ENCODE data around the gene ADGRD2. TPM values are rescaled to one million over a fixed set of nuclear protein-coding genes. Genes with fewer than 3 reads are reported as not detected.

The ADGRD2 gene
- total and polyA plus RNA-seq, 2 of the 13 experiments (the other 11 are each of a cell fraction or from before 2014, with no cell fraction given): not detected

DNA sequence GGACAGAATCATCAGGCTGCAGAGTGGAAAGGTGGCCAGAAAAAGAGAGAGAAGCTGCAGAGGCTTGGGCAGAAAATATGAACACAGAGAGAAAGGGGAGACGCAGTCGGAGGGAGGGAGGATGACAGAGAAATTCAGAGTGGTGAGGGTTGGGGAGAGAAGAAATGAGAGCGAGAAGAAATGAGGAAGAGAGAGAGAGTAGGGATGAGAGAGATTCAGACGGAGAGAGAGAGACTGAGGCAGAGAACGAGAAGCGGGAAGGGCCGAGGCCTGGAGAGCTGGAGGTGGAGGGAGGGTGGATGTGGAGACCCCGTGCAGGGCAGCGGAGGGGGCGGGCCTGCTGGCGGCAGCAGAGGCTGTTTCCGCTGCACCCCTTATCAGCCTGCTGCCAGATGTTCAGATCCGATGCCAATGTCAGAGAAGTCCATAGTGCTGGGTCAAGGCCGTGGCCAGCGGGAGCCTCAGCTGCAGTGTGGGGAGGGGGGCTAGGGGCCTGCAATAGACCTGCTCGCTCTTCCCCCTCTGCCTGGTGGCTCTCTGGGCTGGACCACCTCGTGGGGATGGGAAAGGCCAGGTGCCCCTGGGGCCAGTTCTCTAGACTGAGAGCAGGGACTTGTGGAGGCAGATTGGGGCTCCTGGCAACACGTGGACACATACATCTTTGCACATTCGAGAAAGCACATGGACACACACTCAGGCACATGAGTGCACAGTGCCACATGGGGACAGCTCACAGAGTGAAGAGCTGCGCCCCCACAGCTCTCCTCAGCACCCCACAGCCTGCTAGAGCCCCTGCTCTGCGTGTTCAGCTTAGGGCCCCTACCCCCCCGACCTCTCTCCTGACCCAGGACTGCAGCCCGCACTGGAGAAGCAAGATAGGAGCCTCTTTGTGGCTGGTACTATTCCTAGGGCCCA lies 61.9 kb downstream of the ADGRD2 start (continued):
- TF ChIP-seq AKAP8 (CRISPR knock-in tag; IDR thresholded peaks at IDR 0.05) (0 out of 2 replicates have a peak, but pooled peaks have one; percentile 75), RBM22 (optimal IDR thresholded peaks at IDR 0.05; ENCODE audit: low read length) (peak; percentile 8), PPARG (CRISPR knock-in tag; conservative IDR thresholded peaks at IDR 0.05) (no peak), PITX1 (CRISPR knock-in tag; IDR thresholded peaks at IDR 0.05) (peak; percentile 79), CENPX (CRISPR knock-in tag; IDR thresholded peaks at IDR 0.05) (no peak), ZNF251 (CRISPR knock-in tag; IDR thresholded peaks at IDR 0.05) (no peak), ZNF136 (CRISPR knock-in tag; IDR thresholded peaks at IDR 0.05; ENCODE audit: low read depth) (0 out of 2 replicates have a peak, but pooled peaks have one; percentile 33), ZNF777 (CRISPR knock-in tag; IDR thresholded peaks at IDR 0.05) (peak; percentile 10; the same call in 1 of the 2 replicates), SALL2 (CRISPR knock-in tag; IDR thresholded peaks at IDR 0.05) (peak; percentile 19; the same call in 1 of the 2 replicates), DNMT1 (CRISPR knock-in tag; IDR thresholded peaks at IDR 0.05) (no peak)
- TF ChIP-seq, protein P1, sequence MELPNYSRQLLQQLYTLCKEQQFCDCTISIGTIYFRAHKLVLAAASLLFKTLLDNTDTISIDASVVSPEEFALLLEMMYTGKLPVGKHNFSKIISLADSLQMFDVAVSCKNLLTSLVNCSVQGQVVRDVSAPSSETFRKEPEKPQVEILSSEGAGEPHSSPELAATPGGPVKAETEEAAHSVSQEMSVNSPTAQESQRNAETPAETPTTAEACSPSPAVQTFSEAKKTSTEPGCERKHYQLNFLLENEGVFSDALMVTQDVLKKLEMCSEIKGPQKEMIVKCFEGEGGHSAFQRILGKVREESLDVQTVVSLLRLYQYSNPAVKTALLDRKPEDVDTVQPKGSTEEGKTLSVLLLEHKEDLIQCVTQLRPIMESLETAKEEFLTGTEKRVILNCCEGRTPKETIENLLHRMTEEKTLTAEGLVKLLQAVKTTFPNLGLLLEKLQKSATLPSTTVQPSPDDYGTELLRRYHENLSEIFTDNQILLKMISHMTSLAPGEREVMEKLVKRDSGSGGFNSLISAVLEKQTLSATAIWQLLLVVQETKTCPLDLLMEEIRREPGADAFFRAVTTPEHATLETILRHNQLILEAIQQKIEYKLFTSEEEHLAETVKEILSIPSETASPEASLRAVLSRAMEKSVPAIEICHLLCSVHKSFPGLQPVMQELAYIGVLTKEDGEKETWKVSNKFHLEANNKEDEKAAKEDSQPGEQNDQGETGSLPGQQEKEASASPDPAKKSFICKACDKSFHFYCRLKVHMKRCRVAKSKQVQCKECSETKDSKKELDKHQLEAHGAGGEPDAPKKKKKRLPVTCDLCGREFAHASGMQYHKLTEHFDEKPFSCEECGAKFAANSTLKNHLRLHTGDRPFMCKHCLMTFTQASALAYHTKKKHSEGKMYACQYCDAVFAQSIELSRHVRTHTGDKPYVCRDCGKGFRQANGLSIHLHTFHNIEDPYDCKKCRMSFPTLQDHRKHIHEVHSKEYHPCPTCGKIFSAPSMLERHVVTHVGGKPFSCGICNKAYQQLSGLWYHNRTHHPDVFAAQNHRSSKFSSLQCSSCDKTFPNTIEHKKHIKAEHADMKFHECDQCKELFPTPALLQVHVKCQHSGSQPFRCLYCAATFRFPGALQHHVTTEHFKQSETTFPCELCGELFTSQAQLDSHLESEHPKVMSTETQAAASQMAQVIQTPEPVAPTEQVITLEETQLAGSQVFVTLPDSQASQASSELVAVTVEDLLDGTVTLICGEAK (IDR thresholded peaks at IDR 0.05): no peak
- TF ChIP-seq, protein P1 (CRISPR knock-in tag; IDR thresholded peaks at IDR 0.05): peak; percentile 17; the same call in 1 of the 2 replicates
- TF ChIP-seq, protein P2, sequence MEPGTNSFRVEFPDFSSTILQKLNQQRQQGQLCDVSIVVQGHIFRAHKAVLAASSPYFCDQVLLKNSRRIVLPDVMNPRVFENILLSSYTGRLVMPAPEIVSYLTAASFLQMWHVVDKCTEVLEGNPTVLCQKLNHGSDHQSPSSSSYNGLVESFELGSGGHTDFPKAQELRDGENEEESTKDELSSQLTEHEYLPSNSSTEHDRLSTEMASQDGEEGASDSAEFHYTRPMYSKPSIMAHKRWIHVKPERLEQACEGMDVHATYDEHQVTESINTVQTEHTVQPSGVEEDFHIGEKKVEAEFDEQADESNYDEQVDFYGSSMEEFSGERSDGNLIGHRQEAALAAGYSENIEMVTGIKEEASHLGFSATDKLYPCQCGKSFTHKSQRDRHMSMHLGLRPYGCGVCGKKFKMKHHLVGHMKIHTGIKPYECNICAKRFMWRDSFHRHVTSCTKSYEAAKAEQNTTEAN (CRISPR knock-in tag; conservative IDR thresholded peaks at IDR 0.05): peak; percentile 72; the same call in 1 of the 2 replicates
- TF ChIP-seq, protein P3, sequence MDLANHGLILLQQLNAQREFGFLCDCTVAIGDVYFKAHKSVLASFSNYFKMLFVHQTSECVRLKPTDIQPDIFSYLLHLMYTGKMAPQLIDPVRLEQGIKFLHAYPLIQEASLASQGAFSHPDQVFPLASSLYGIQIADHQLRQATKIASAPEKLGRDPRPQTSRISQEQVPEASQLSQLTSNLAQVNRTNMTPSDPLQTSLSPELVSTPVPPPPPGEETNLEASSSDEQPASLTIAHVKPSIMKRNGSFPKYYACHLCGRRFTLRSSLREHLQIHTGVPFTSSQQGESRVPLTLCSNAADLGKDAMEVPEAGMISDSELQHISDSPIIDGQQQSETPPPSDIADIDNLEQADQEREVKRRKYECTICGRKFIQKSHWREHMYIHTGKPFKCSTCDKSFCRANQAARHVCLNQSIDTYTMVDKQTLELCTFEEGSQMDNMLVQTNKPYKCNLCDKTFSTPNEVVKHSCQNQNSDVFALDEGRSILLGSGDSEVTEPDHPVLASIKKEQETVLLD (CRISPR knock-in tag; IDR thresholded peaks at IDR 0.05; ENCODE audit: low read depth): no peak
- TF ChIP-seq, protein P4, sequence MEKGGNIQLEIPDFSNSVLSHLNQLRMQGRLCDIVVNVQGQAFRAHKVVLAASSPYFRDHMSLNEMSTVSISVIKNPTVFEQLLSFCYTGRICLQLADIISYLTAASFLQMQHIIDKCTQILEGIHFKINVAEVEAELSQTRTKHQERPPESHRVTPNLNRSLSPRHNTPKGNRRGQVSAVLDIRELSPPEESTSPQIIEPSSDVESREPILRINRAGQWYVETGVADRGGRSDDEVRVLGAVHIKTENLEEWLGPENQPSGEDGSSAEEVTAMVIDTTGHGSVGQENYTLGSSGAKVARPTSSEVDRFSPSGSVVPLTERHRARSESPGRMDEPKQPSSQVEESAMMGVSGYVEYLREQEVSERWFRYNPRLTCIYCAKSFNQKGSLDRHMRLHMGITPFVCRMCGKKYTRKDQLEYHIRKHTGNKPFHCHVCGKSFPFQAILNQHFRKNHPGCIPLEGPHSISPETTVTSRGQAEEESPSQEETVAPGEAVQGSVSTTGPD (CRISPR knock-in tag; IDR thresholded peaks at IDR 0.05): 0 out of 2 replicates have a peak, but pooled peaks have one; percentile 11

Measured in HepG2 (cell line).